H1 (cell line): Measurements from ENCODE around the gene HINT2. TPM values are rescaled to one million over a fixed set of nuclear protein-coding genes. Genes with fewer than 3 reads are reported as not detected.

Experiments
- ATF2 ChIP-seq: IDR thresholded peaks from 2 replicates; pipeline ENCODE4 v1.6.1; 2012; ENCODE audit warnings: low read length, inconsistent platforms
- BCL11A ChIP-seq, 2 experiments: IDR thresholded peaks; one replicate each; pipeline ENCODE4 v1.6.1; 2011; ENCODE audit warnings: low read depth in 2 of 2, low read length in 2 of 2, mild to moderate bottlenecking in 2 of 2
- CEBPB ChIP-seq: IDR thresholded peaks from 2 replicates; pipeline ENCODE4 v1.6.1; 2012; ENCODE audit warnings: low read depth, low read length
- CHD7 ChIP-seq: fragments of 300-600 bp; sonication (generic); IDR thresholded peaks from 2 replicates; pipeline ENCODE4 v1.7.1; 2012; ENCODE audit warnings: low read length, moderate library complexity, mild to moderate bottlenecking, inconsistent platforms; ENCODE audit not compliant: insufficient replicate concordance
- EP300 ChIP-seq, 2 experiments: IDR thresholded peaks; 1 replicate in 1 of 2; 2 replicates in 1 of 2; pipeline ENCODE4 v1.6.1; 2011 to 2012; ENCODE audit warnings: low read depth in 2 of 2, low read length in 2 of 2, mild to moderate bottlenecking in 2 of 2, borderline replicate concordance in 1 of 2, inconsistent platforms in 1 of 2, moderate library complexity in 1 of 2
- EZH2 ChIP-seq: fragments of 200-600 bp; sonication (generic); IDR thresholded peaks from 2 replicates; pipeline ENCODE4 v1.7.1; 2012; ENCODE audit warnings: low read depth, mild to moderate bottlenecking, moderate library complexity, low read length, inconsistent platforms; ENCODE audit not compliant: severe bottlenecking
- POLR2A ChIP-seq, 2 experiments: IDR thresholded peaks; 1 replicate in 1 of 2; 2 replicates in 1 of 2; pipeline ENCODE4 v1.6.1; 2011; ENCODE audit warnings: low read depth in 2 of 2, low read length in 2 of 2, mild to moderate bottlenecking in 2 of 2; ENCODE audit errors: control extremely low read depth in 1 of 2
- POLR2AphosphoS5 ChIP-seq: IDR thresholded peaks from 2 replicates; pipeline ENCODE4 v1.6.1; 2011; ENCODE audit warnings: low read depth, low read length
- POU5F1 ChIP-seq: IDR thresholded peaks from 2 replicates; pipeline ENCODE4 v1.6.1; 2011; ENCODE audit warnings: low read depth, mild to moderate bottlenecking, low read length, moderate library complexity
- RFX5 ChIP-seq: IDR thresholded peaks from 2 replicates; pipeline ENCODE4 v1.6.1; 2011; ENCODE audit warnings: low read depth, low read length, improper control_type of control experiment, borderline replicate concordance
- SP4 ChIP-seq: IDR thresholded peaks from 2 replicates; pipeline ENCODE4 v1.6.1; 2012; ENCODE audit warnings: low read length, inconsistent platforms
- polyA plus RNA-seq, 7 experiments: library from polyadenylated mRNA; depleted of rRNA in 3 of 7; stranded (reverse) in 5 of 7; unstranded in 2 of 7; fragments of >200 nt in 5 of 7; fragments of 200-250 nt in 2 of 7; gene quantifications; 1 replicate in 5 of 7; 2 replicates in 1 of 7; 4 replicates in 1 of 7; pipeline versions ENCODE4 v1.2.1 to v1.2.3, GENCODE V29; 2011 to 2013; ENCODE audit warnings: missing spikeins in 2 of 7, mixed read lengths in 2 of 7
- total RNA-seq: library from RNA; stranded (reverse); fragmentation: NEBNext Ultra II Directional; extraction: Animal tissue kit (Norgen Biotek cat#: 25700); gene quantifications from 2 replicates; pipeline ENCODE4 v1.2.1, GENCODE V29; 2021

Gene HINT2
- total and polyA plus RNA-seq, 2 of the 8 experiments (the other 6 are each of a cell fraction or from before 2014, with no cell fraction given): 32.1 to 51.2 TPM

- TF ChIP-seq CHD7 (no peak), POLR2A (IDR thresholded peaks at IDR 0.05; ENCODE audit: control extremely low read depth in 1 of 2, low read depth in 2 of 2, low read length in 2 of 2) (no peak), POLR2AphosphoS5 (no peak), EP300 (IDR thresholded peaks at IDR 0.05; ENCODE audit: borderline replicate concordance in 1 of 2, low read depth in 2 of 2, low read length in 2 of 2) (no peak), CEBPB (no peak), BCL11A (IDR thresholded peaks at IDR 0.05; ENCODE audit: low read depth in 2 of 2, low read length in 2 of 2) (no peak), POU5F1 (no peak), EZH2 (no peak), RFX5 (no peak), ATF2 (no peak), SP4 (no peak)
Observed at GRCh38 chr9:35783418-35783817, 31.4 kb downstream of the HINT2 start (continued).
